CD4-positive, alpha-beta T cell treated with Interleukin-4 for 4 hours (primary cell): Measurements from ENCODE around the gene WDFY4.

Experiments
- DNase-seq: peaks from one replicate; pipeline ENCODE4 v3.0.0-alpha.2; 2020

WDFY4 gene

GRCh38 chr10:48799341-48800006 lies 114.8 kb downstream of the WDFY4 start:
- no peak for DNase-seq

GRCh38 chr10:48800007-48800675 lies 115.5 kb downstream of the WDFY4 start:
- no peak for DNase-seq

GRCh38 chr10:48801001-48801421 lies 116.3 kb downstream of the WDFY4 start:
- no peak for DNase-seq

- no peak for DNase-seq
Observed at GRCh38 chr10:48802611-48803071, 118.0 kb downstream of the WDFY4 start.

GRCh38 chr10:48803801-48804584 lies 119.3 kb downstream of the WDFY4 start:
- DNase-seq, result no peak

GRCh38 chr10:48804740-48805182 lies 120.1 kb downstream of the WDFY4 start:
- DNase-seq, result no peak

GRCh38 chr10:48805411-48805810 lies 120.7 kb downstream of the WDFY4 start:
- DNase-seq, result no peak

GRCh38 chr10:48805848-48806247 lies 121.2 kb downstream of the WDFY4 start:
- no peak for DNase-seq

GRCh38 chr10:48806342-48806741 lies 121.7 kb downstream of the WDFY4 start:
- no peak for DNase-seq

GRCh38 chr10:48807791-48808470 lies 123.3 kb downstream of the WDFY4 start:
- no peak for DNase-seq

GRCh38 chr10:48809261-48809660 lies 124.6 kb downstream of the WDFY4 start:
- no peak for DNase-seq

- DNase-seq, result no peak
Observed at GRCh38 chr10:48811461-48811860, 126.8 kb downstream of the WDFY4 start.

- no peak for DNase-seq
Observed at GRCh38 chr10:48811917-48812316, 127.2 kb downstream of the WDFY4 start.

- DNase-seq, result no peak
Observed at GRCh38 chr10:48813291-48813690, 128.6 kb downstream of the WDFY4 start.

- no peak for DNase-seq
Observed at GRCh38 chr10:48813825-48814224, 129.2 kb downstream of the WDFY4 start.

GRCh38 chr10:48814933-48815332 lies 130.3 kb downstream of the WDFY4 start:
- DNase-seq, result no peak

- DNase-seq, result no peak
Observed at GRCh38 chr10:48817141-48817540, 132.5 kb downstream of the WDFY4 start.

GRCh38 chr10:48818081-48818480 lies 133.4 kb downstream of the WDFY4 start:
- no peak for DNase-seq

- DNase-seq, result no peak
Observed at GRCh38 chr10:48818861-48819520, 134.3 kb downstream of the WDFY4 start.

- DNase-seq, result no peak
Observed at GRCh38 chr10:48819783-48820182, 135.1 kb downstream of the WDFY4 start.

- no peak for DNase-seq
Observed at GRCh38 chr10:48820231-48820630, 135.6 kb downstream of the WDFY4 start.

- no peak for DNase-seq
Observed at GRCh38 chr10:48820699-48821098, 136.0 kb downstream of the WDFY4 start.

- DNase-seq, result no peak
Observed at GRCh38 chr10:48821111-48821510, 136.4 kb downstream of the WDFY4 start.
